ENCODE measurements around the gene STX17. TPM values are rescaled to one million over a fixed set of nuclear protein-coding genes. Genes with fewer than 3 reads are reported as not detected.

The STX17 gene
- total RNA-seq, 1 donor from 2014 or later = 18.3 TPM

DNA sequence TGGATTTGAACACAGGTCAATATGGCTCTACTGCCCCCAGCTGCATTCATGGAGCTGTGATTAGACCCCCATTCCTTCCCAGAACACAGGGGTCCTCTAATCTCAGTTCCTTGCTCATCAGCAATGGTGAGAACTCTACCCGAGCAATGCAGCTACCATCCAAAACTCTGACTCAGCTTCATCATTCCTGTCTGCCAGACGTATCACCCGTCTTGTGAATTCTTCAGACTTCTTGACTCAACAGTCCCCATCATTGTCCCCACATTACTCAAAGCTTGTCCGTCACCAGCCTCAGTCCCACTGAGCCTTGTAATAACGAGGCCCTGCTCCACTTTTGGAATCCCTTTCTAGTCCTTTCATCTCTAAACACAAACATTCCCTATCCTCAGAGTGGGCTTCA, 36.3 kb upstream of the STX17 start:
- H3K36me3 ChIP-seq (ENCODE audit: control insufficient read depth in 3 of 3, insufficient read depth in 3 of 3, low read length in 3 of 3) = no peaks in the 10 kb centered on the region
- H3K9ac ChIP-seq (ENCODE audit: low read depth in 1 of 3, low read length in 3 of 3) = no peak overlapping the region
- no peaks in the 10 kb centered on the region for H3K4me1 ChIP-seq (ENCODE audit: control insufficient read depth in 3 of 3, insufficient read depth in 3 of 3, low read length in 3 of 3)
- no peaks in the 10 kb centered on the region for H3K9me3 ChIP-seq (ENCODE audit: control insufficient read depth in 3 of 3, low read length in 3 of 3)
- no peaks in the 10 kb centered on the region for H3K27me3 ChIP-seq (ENCODE audit: control insufficient read depth in 3 of 3, insufficient read depth in 3 of 3, low read length in 3 of 3)
- H3K27ac ChIP-seq (ENCODE audit: low read depth, low read length) = no peak overlapping the region
- no peak overlapping the region for H3K4me3 ChIP-seq (ENCODE audit: low read length in 3 of 3)

DNA sequence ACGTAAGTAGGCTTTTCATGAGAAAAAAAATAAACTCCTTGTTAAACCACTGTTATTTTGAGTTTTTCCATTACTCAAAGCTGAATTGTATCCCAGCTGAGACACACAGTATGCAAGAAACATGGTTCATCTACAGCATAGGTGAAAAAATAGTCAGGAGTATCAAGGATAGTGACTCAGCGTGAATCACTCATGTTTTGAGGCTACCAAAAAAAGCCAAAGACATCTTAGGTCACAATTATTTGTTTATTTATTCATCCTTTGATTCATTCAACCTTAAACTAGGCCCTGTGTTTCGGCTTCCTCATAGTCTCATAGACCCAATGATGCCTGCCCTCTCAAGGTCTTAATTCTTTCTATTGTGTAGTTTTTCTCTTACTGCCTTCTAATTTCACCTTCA, 32.9 kb upstream of the STX17 start:
- H3K27me3 ChIP-seq (ENCODE audit: control insufficient read depth in 3 of 3, insufficient read depth in 3 of 3, low read length in 3 of 3) = no peaks in the 10 kb centered on the region
- H3K36me3 ChIP-seq (ENCODE audit: control insufficient read depth in 3 of 3, insufficient read depth in 3 of 3, low read length in 3 of 3) = no peaks in the 10 kb centered on the region
- no peak overlapping the region for H3K27ac ChIP-seq (ENCODE audit: low read depth, low read length)
- H3K9me3 ChIP-seq (ENCODE audit: control insufficient read depth in 3 of 3, low read length in 3 of 3) = no peaks in the 10 kb centered on the region
- no peak overlapping the region for H3K4me3 ChIP-seq (ENCODE audit: low read length in 3 of 3)
- no peaks in the 10 kb centered on the region for H3K4me1 ChIP-seq (ENCODE audit: control insufficient read depth in 3 of 3, insufficient read depth in 3 of 3, low read length in 3 of 3)
- no peak overlapping the region for H3K9ac ChIP-seq (ENCODE audit: low read depth in 1 of 3, low read length in 3 of 3)

DNA sequence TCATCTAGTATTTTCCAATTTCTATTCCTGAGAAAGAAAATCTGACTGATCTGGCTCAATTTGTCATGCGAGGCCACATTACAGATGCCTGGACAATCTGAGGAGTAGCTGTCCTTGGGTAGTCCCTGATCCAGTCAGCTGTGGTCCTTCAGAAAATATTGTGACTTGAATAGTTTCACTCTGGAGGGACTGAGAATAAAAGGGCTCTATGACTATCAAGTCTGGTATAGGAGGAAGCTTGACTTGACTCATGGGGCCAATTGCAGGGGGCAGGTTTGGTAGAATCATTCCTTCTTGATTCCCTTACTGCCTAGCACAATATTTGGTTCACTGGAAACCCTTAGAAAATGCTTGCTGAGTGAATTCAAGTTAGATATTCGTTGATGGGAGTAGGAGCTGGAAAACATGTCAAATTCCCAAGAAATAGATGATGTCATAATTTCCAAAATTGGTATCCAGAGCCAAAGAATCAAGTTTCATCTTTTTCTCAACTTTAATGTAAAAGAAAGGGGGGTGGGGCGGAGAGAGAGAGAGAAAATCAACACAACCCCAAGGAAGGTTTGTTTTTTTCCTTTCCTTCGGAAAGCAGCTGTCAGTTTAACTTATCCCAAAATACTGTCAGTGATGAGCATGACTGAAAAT, 32.4 kb upstream of the STX17 start:
- no peak overlapping the region for H3K9ac ChIP-seq (ENCODE audit: low read depth in 1 of 3, low read length in 3 of 3)
- H3K4me3 ChIP-seq (ENCODE audit: low read length in 3 of 3) = no peak overlapping the region

DNA sequence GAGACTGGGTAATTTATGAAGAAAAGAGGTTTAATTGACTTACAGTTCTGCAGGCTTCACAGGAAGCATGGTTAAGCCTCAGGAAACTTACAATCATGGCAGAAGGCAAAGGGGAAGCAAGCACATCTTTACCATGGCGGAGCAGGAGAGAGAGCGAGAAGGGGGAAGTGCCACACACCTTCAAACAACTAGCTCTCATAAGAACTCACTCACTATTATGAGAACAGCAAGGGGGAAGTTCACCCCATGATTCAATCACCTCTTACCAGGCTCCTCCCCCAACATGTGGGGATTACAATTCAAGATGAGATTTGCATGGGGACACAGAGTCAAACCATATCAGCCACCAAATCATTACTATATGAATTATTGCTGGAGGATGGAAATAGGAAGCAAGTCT, 30.3 kb upstream of the STX17 start:
- no peaks in the 10 kb centered on the region for H3K36me3 ChIP-seq (ENCODE audit: control insufficient read depth in 3 of 3, insufficient read depth in 3 of 3, low read length in 3 of 3)
- no peak overlapping the region for H3K9ac ChIP-seq (ENCODE audit: low read depth in 1 of 3, low read length in 3 of 3)
- H3K4me1 ChIP-seq (ENCODE audit: control insufficient read depth in 3 of 3, insufficient read depth in 3 of 3, low read length in 3 of 3) = no peaks in the 10 kb centered on the region
- no peaks in the 10 kb centered on the region for H3K27me3 ChIP-seq (ENCODE audit: control insufficient read depth in 3 of 3, insufficient read depth in 3 of 3, low read length in 3 of 3)
- H3K27ac ChIP-seq (ENCODE audit: low read depth, low read length) = no peak overlapping the region
- H3K9me3 ChIP-seq (ENCODE audit: control insufficient read depth in 3 of 3, low read length in 3 of 3) = no peaks in the 10 kb centered on the region
- H3K4me3 ChIP-seq (ENCODE audit: low read length in 3 of 3) = no peak overlapping the region

More for the DNA sequence above, 32.4 kb upstream of the STX17 start:
- H3K27me3 ChIP-seq (ENCODE audit: control insufficient read depth in 3 of 3, insufficient read depth in 3 of 3, low read length in 3 of 3) = no peaks in the 10 kb centered on the region
- H3K4me1 ChIP-seq (ENCODE audit: control insufficient read depth in 3 of 3, insufficient read depth in 3 of 3, low read length in 3 of 3) = no peaks in the 10 kb centered on the region
- no peak overlapping the region for H3K27ac ChIP-seq (ENCODE audit: low read depth, low read length)
- no peaks in the 10 kb centered on the region for H3K36me3 ChIP-seq (ENCODE audit: control insufficient read depth in 3 of 3, insufficient read depth in 3 of 3, low read length in 3 of 3)
- H3K9me3 ChIP-seq (ENCODE audit: control insufficient read depth in 3 of 3, low read length in 3 of 3) = no peaks in the 10 kb centered on the region

DNA sequence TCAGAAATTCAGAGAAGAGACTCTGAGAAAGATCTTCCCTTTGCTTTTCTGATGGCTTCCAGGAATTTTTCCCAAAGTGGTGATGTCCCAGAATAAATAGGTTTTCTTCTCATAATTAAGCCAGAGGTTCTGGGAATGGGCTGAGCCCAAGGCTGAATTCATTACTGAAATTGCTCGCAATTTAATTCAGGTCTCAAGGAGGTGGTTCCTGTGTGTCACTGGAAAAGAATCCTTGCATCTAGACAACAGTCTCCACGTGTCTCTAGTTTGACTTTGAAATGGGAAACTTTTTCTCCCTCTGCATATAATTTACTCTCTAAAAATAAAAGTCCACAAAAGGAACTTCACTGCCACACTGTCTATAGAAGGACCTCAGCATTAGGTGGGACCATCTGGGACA, 27.8 kb upstream of the STX17 start:
- H3K4me1 ChIP-seq (ENCODE audit: control insufficient read depth in 3 of 3, insufficient read depth in 3 of 3, low read length in 3 of 3) = no peaks in the 10 kb centered on the region
- no peaks in the 10 kb centered on the region for H3K36me3 ChIP-seq (ENCODE audit: control insufficient read depth in 3 of 3, insufficient read depth in 3 of 3, low read length in 3 of 3)
- H3K4me3 ChIP-seq (ENCODE audit: low read length in 3 of 3) = no peak overlapping the region
- H3K9ac ChIP-seq (ENCODE audit: low read depth in 1 of 3, low read length in 3 of 3) = no peak overlapping the region
- H3K27ac ChIP-seq (ENCODE audit: low read depth, low read length) = no peak overlapping the region
- no peaks in the 10 kb centered on the region for H3K27me3 ChIP-seq (ENCODE audit: control insufficient read depth in 3 of 3, insufficient read depth in 3 of 3, low read length in 3 of 3)
- H3K9me3 ChIP-seq (ENCODE audit: control insufficient read depth in 3 of 3, low read length in 3 of 3) = no peaks in the 10 kb centered on the region

DNA sequence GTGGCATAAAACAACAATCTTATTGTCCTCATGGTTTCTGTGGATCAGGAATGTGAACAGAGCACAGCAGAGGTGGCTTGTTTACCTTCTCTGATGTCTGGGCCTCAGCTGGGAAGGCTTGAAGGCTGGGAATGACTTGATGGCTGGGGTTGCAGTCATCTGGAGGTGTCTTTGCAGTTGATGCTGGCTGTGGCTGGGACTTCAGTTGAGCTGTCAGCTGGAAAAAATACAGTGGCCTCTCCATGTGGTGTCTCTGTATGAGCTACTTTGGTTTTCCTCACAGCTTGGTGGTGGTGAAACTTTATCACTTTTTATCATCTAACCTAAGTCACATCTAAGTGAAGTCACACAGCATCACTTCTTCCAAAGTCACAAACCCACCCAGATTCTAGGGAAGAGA, 24.7 kb upstream of the STX17 start:
- Histone ChIP-seq H3K27ac (ENCODE audit: low read depth, low read length) (no peak overlapping the region), H3K9me3 (ENCODE audit: control insufficient read depth in 3 of 3, low read length in 3 of 3) (no peaks in the 10 kb centered on the region), H3K9ac (ENCODE audit: low read depth in 1 of 3, low read length in 3 of 3) (no peak overlapping the region), H3K4me1 (ENCODE audit: control insufficient read depth in 3 of 3, insufficient read depth in 3 of 3, low read length in 3 of 3) (no peaks in the 10 kb centered on the region), H3K36me3 (ENCODE audit: control insufficient read depth in 3 of 3, insufficient read depth in 3 of 3, low read length in 3 of 3) (no peaks in the 10 kb centered on the region), H3K4me3 (ENCODE audit: low read length in 3 of 3) (no peak overlapping the region), H3K27me3 (ENCODE audit: control insufficient read depth in 3 of 3, insufficient read depth in 3 of 3, low read length in 3 of 3) (no peaks in the 10 kb centered on the region)

DNA sequence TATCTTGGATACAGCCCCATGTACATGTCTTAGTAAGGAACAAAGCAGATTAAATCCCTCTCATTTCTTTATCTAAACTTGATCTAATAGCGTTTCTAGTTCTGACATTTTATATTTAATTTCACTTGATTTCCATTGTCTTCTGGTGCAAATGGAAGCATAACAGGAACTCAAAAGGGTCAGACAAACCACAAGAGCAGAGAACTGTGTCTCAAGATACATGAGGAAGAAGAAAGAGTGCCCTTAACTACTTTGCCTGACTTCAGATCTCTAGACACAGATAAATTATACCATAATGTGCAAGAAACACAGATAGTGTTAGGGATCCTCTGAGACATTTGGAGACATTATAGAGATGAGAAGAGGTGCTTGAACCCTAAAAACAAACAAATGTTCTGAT, 20.7 kb upstream of the STX17 start:
- Histone ChIP-seq H3K4me1 (ENCODE audit: control insufficient read depth in 3 of 3, insufficient read depth in 3 of 3, low read length in 3 of 3) (no peaks in the 10 kb centered on the region), H3K36me3 (ENCODE audit: control insufficient read depth in 3 of 3, insufficient read depth in 3 of 3, low read length in 3 of 3) (no peaks in the 10 kb centered on the region), H3K27me3 (ENCODE audit: control insufficient read depth in 3 of 3, insufficient read depth in 3 of 3, low read length in 3 of 3) (no peaks in the 10 kb centered on the region), H3K9ac (ENCODE audit: low read depth in 1 of 3, low read length in 3 of 3) (no peak overlapping the region), H3K27ac (ENCODE audit: low read depth, low read length) (no peak overlapping the region), H3K4me3 (ENCODE audit: low read length in 3 of 3) (no peak overlapping the region), H3K9me3 (ENCODE audit: control insufficient read depth in 3 of 3, low read length in 3 of 3) (no peaks in the 10 kb centered on the region)

DNA sequence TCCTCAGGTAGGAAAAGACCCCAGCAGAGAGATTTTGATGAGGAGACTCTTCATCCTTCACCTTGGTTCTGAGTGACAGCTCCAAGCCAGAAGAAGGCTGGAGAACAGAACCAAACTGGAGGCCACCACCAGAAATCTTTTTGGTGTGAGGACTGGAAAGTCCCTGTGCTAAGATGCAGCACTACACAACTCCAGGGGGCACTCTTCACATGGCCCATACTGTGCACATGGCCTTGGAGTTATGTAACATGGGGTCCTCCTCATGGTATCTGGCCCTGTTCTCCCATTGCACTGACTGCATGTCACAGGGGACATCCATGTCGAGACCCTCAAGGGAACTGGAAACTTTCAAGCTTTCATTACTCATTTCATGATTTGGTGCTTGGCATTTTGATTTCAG, 17.3 kb upstream of the STX17 start:
- no peaks in the 10 kb centered on the region for H3K27me3 ChIP-seq (ENCODE audit: control insufficient read depth in 3 of 3, insufficient read depth in 3 of 3, low read length in 3 of 3)
- no peak overlapping the region for H3K9ac ChIP-seq (ENCODE audit: low read depth in 1 of 3, low read length in 3 of 3)
- H3K36me3 ChIP-seq (ENCODE audit: control insufficient read depth in 3 of 3, insufficient read depth in 3 of 3, low read length in 3 of 3) = no peaks in the 10 kb centered on the region
- no peaks in the 10 kb centered on the region for H3K9me3 ChIP-seq (ENCODE audit: control insufficient read depth in 3 of 3, low read length in 3 of 3)
- no peak overlapping the region for H3K4me3 ChIP-seq (ENCODE audit: low read length in 3 of 3)
- no peaks in the 10 kb centered on the region for H3K4me1 ChIP-seq (ENCODE audit: control insufficient read depth in 3 of 3, insufficient read depth in 3 of 3, low read length in 3 of 3)
- no peak overlapping the region for H3K27ac ChIP-seq (ENCODE audit: low read depth, low read length)

DNA sequence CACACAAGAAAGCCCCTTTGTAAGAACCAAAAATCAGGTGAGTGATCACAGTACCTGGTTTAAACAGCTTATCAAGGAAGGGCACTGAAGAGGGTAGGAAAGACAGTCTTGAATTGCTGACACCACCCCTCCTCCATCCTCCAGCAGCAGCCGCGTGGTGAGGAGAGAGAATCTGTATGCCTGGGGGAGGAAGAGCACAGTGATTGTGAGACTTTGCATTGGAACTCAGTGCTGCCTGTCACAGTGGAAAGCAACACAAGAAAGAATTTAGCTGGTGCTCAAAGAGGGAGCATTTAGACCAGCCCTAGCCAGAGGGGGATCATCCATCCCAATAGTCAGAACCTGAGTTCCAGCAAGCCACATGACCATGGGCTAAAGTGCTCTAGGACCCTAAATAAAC, 11.6 kb upstream of the STX17 start:
- H3K27ac ChIP-seq (ENCODE audit: low read depth, low read length) = no peak overlapping the region
- H3K4me1 ChIP-seq (ENCODE audit: control insufficient read depth in 3 of 3, insufficient read depth in 3 of 3, low read length in 3 of 3) = no peaks in the 10 kb centered on the region
- no peaks in the 10 kb centered on the region for H3K36me3 ChIP-seq (ENCODE audit: control insufficient read depth in 3 of 3, insufficient read depth in 3 of 3, low read length in 3 of 3)
- no peak overlapping the region for H3K9ac ChIP-seq (ENCODE audit: low read depth in 1 of 3, low read length in 3 of 3)
- H3K27me3 ChIP-seq (ENCODE audit: control insufficient read depth in 3 of 3, insufficient read depth in 3 of 3, low read length in 3 of 3) = no peaks in the 10 kb centered on the region
- H3K9me3 ChIP-seq (ENCODE audit: control insufficient read depth in 3 of 3, low read length in 3 of 3) = no peaks in the 10 kb centered on the region
- no peak overlapping the region for H3K4me3 ChIP-seq (ENCODE audit: low read length in 3 of 3)

DNA sequence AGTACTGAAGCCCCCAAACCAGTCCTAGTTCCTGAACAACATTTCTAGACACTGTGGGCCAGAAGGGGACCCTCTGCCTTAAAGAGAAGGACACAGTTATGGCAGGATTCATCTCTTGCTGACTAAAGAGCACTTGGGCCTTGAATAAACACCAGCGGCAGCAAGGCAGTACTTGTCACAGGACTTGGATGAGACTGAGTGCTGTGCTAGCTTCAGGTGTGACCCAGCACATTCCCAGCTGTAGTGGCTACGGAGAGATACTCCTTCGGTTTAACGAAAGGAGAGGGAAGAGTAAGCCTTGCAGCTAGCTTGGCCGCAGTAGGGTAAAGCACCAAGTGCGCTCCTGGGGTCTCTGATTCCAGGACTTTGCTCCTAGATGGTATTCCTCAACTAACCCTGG, 10.9 kb upstream of the STX17 start:
- Histone ChIP-seq H3K4me1 (ENCODE audit: control insufficient read depth in 3 of 3, insufficient read depth in 3 of 3, low read length in 3 of 3) (no peaks in the 10 kb centered on the region), H3K9ac (ENCODE audit: low read depth in 1 of 3, low read length in 3 of 3) (no peak overlapping the region), H3K27ac (ENCODE audit: low read depth, low read length) (no peak overlapping the region), H3K27me3 (ENCODE audit: control insufficient read depth in 3 of 3, insufficient read depth in 3 of 3, low read length in 3 of 3) (no peaks in the 10 kb centered on the region), H3K36me3 (ENCODE audit: control insufficient read depth in 3 of 3, insufficient read depth in 3 of 3, low read length in 3 of 3) (no peaks in the 10 kb centered on the region), H3K9me3 (ENCODE audit: control insufficient read depth in 3 of 3, low read length in 3 of 3) (no peaks in the 10 kb centered on the region), H3K4me3 (ENCODE audit: low read length in 3 of 3) (no peak overlapping the region)

DNA sequence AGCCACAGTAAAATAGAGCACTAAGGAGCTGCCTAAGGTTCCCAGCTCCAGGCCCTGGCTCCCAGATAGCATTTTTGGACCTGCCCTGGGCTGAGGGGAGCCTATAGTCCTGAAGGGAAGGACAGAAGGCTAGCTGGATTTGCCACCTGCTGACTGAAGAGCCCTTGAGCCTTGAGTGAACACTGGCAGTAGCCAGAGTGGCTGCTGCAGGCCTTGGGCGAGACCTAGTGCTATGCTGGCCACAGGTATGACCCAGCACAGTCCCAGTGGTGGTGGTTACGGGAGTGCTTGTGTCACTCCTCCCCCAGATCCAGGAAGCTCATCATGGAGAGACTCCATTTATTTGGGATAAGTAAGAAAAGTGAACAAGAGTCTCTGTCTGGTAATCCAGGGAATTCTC, 10.3 kb upstream of the STX17 start:
- H3K4me3 ChIP-seq (ENCODE audit: low read length in 3 of 3) = no peak overlapping the region
- H3K27me3 ChIP-seq (ENCODE audit: control insufficient read depth in 3 of 3, insufficient read depth in 3 of 3, low read length in 3 of 3) = no peaks in the 10 kb centered on the region
- H3K9me3 ChIP-seq (ENCODE audit: control insufficient read depth in 3 of 3, low read length in 3 of 3) = no peaks in the 10 kb centered on the region
- H3K4me1 ChIP-seq (ENCODE audit: control insufficient read depth in 3 of 3, insufficient read depth in 3 of 3, low read length in 3 of 3) = no peaks in the 10 kb centered on the region
- no peak overlapping the region for H3K9ac ChIP-seq (ENCODE audit: low read depth in 1 of 3, low read length in 3 of 3)
- H3K36me3 ChIP-seq (ENCODE audit: control insufficient read depth in 3 of 3, insufficient read depth in 3 of 3, low read length in 3 of 3) = no peaks in the 10 kb centered on the region
- no peak overlapping the region for H3K27ac ChIP-seq (ENCODE audit: low read depth, low read length)

Measured in skeletal muscle tissue (tissue), 4 donors.